ENCODE measurements around the gene EIF4A3.
A peak's percentile ranks its signal among the peaks of the same experiment; 100 is the strongest.

The EIF4A3 gene

GRCh38 chr17:80146121-80147034, 550 bp downstream of the EIF4A3 start:
- H3K27ac ChIP-seq, result peak overlapping the region; percentile 76 to 97 (median 97)

GRCh38 chr17:80145076-80146075, 1.6 kb downstream of the EIF4A3 start:
- Histone ChIP-seq H3K27ac (peak overlapping the region; percentile 76 to 97 (median 97); a peak in 20 of 22 replicates), H4K20me1 (peaks cover 50 to 64% (median 58%) of the 10 kb centered on the region in 11 experiments), H3K4me3 (peak overlapping the region; percentile 75 to 98 (median 93)), H3K27me3 (no peaks in the 10 kb centered on the region), H3K4me2 (peak overlapping the region; percentile 90 to 99 (median 95)), H3K4me1 (peaks cover 34 to 46% (median 38%) of the 10 kb centered on the region in 10 experiments), H3K9ac (peak overlapping the region; percentile 89 to 99 (median 97)), H3K36me3 (peaks cover 38 to 54% (median 51%) of the 10 kb centered on the region in 11 experiments), H3K9me3 (replicated peaks in 1 of 11) (peaks cover 0 to 4% (median 0%) of the 10 kb centered on the region in 11 experiments; a peak in 6 of 22 replicates)
- no peak for TF ChIP-seq Cebpa-rat (IDR thresholded peaks at IDR 0.05)

More at GRCh38 chr17:80146121-80147034, 550 bp downstream of the EIF4A3 start:
- peaks cover 28 to 46% (median 41%) of the 10 kb centered on the region in 11 experiments for H3K36me3 ChIP-seq
- peak overlapping the region; percentile 75 to 98 (median 93) for H3K4me3 ChIP-seq
- H3K27me3 ChIP-seq, result no peaks in the 10 kb centered on the region
- peaks cover 48 to 54% (median 53%) of the 10 kb centered on the region in 11 experiments for H4K20me1 ChIP-seq
- peak overlapping the region; percentile 89 to 99 (median 97) for H3K9ac ChIP-seq
- H3K4me2 ChIP-seq, result peak overlapping the region; percentile 90 to 99 (median 95)
- peaks cover 0 to 14% (median 2%) of the 10 kb centered on the region in 11 experiments; a peak in 9 of 22 replicates for H3K9me3 ChIP-seq (replicated peaks in 1 of 11)
- peaks cover 36 to 56% (median 44%) of the 10 kb centered on the region in 10 experiments for H3K4me1 ChIP-seq
- no peak for TF ChIP-seq Cebpa-rat (IDR thresholded peaks at IDR 0.05)

- Histone ChIP-seq H3K4me3 (no peak overlapping the region), H3K4me2 (no peak overlapping the region), H3K9ac (peak overlapping the region in 2 of 11 experiments; percentile 30 to 51; a peak in 2 of 22 replicates), H3K4me1 (peaks cover 21 to 29% (median 25%) of the 10 kb centered on the region in 10 experiments), H3K9me3 (replicated peaks in 1 of 11) (no peaks in the 10 kb centered on the region), H3K36me3 (peaks cover 63 to 77% (median 73%) of the 10 kb centered on the region in 11 experiments), H3K27ac (no peak overlapping the region), H4K20me1 (peaks cover 53 to 89% (median 72%) of the 10 kb centered on the region in 11 experiments), H3K27me3 (no peaks in the 10 kb centered on the region)
- TF ChIP-seq Cebpa-rat (IDR thresholded peaks at IDR 0.05), result no peak
Observed at GRCh38 chr17:80142929-80143328, 4.0 kb downstream of the EIF4A3 start.

GRCh38 chr17:80141463-80142165, 5.3 kb downstream of the EIF4A3 start:
- Histone ChIP-seq H3K4me2 (no peak overlapping the region), H3K36me3 (peaks cover 76 to 90% (median 86%) of the 10 kb centered on the region in 11 experiments)
- no peak for TF ChIP-seq Cebpa-rat (IDR thresholded peaks at IDR 0.05)

GRCh38 chr17:80138856-80139426, 8.0 kb downstream of the EIF4A3 start:
- Histone ChIP-seq H4K20me1 (peaks cover 31 to 87% (median 67%) of the 10 kb centered on the region in 11 experiments; a peak in 21 of 22 replicates), H3K36me3 (peaks cover 100% of the 10 kb centered on the region in 11 experiments)
- no peak for TF ChIP-seq Cebpa-rat (IDR thresholded peaks at IDR 0.05)

More at GRCh38 chr17:80141463-80142165, 5.3 kb downstream of the EIF4A3 start:
- H3K4me3 ChIP-seq, result no peak overlapping the region
- H4K20me1 ChIP-seq, result peaks cover 53 to 100% (median 84%) of the 10 kb centered on the region in 11 experiments
- no peaks in the 10 kb centered on the region for H3K9me3 ChIP-seq (replicated peaks in 1 of 11)
- H3K27me3 ChIP-seq, result no peaks in the 10 kb centered on the region
- peak overlapping the region in 1 of 11 experiments; percentile 51; a peak in 2 of 22 replicates for H3K9ac ChIP-seq
- no peak overlapping the region for H3K27ac ChIP-seq
- H3K4me1 ChIP-seq, result peaks cover 20 to 27% (median 23%) of the 10 kb centered on the region in 10 experiments

GRCh38 chr17:80137131-80137530, 9.8 kb downstream of the EIF4A3 start:
- H3K27me3 ChIP-seq, result no peaks in the 10 kb centered on the region
- no peaks in the 10 kb centered on the region for H3K9me3 ChIP-seq (replicated peaks in 1 of 11)
- peaks cover 95 to 100% (median 97%) of the 10 kb centered on the region in 11 experiments for H3K36me3 ChIP-seq
- H3K4me1 ChIP-seq, result no peaks in the 10 kb centered on the region
- TF ChIP-seq Cebpa-rat (IDR thresholded peaks at IDR 0.05), result no peak
- no peak overlapping the region for H3K4me2 ChIP-seq
- H3K4me3 ChIP-seq, result no peak overlapping the region
- no peak overlapping the region for H3K9ac ChIP-seq
- H3K27ac ChIP-seq, result no peak overlapping the region
- H4K20me1 ChIP-seq, result peaks cover 13 to 82% (median 49%) of the 10 kb centered on the region in 11 experiments; a peak in 21 of 22 replicates

More at GRCh38 chr17:80138856-80139426, 8.0 kb downstream of the EIF4A3 start:
- no peak overlapping the region for H3K4me2 ChIP-seq
- H3K4me1 ChIP-seq, result peaks cover 1 to 7% (median 4%) of the 10 kb centered on the region in 10 experiments; a peak in 17 of 20 replicates
- H3K9ac ChIP-seq, result no peak overlapping the region
- no peak overlapping the region for H3K4me3 ChIP-seq
- no peaks in the 10 kb centered on the region for H3K9me3 ChIP-seq (replicated peaks in 1 of 11)
- H3K27me3 ChIP-seq, result no peaks in the 10 kb centered on the region
- H3K27ac ChIP-seq, result no peak overlapping the region

- no peak overlapping the region for H3K4me3 ChIP-seq
- TF ChIP-seq Cebpa-rat (IDR thresholded peaks at IDR 0.05), result no peak
- no peaks in the 10 kb centered on the region for H3K9me3 ChIP-seq (replicated peaks in 1 of 11)
- no peak overlapping the region for H3K4me2 ChIP-seq
- H4K20me1 ChIP-seq, result peaks cover 0 to 47% (median 25%) of the 10 kb centered on the region in 11 experiments; a peak in 14 of 22 replicates
- H3K27me3 ChIP-seq, result no peaks in the 10 kb centered on the region
- peaks cover 60 to 72% (median 62%) of the 10 kb centered on the region in 11 experiments for H3K36me3 ChIP-seq
- no peak overlapping the region for H3K9ac ChIP-seq
- H3K4me1 ChIP-seq, result no peaks in the 10 kb centered on the region
- H3K27ac ChIP-seq, result no peak overlapping the region
Observed at GRCh38 chr17:80133626-80133970, 13.3 kb downstream of the EIF4A3 start.
